22Rv1 (cell line): ENCODE measurements around the gene RAD51B.
A peak's percentile ranks its signal among the peaks of the same experiment; 100 is the strongest.

Source experiments
- H3K27ac ChIP-seq: fragments of 450-650 bp; 2 replicates; pipeline ENCODE4 v1.5.1; 2017
- ZFX ChIP-seq: fragments of 450-650 bp; IDR thresholded peaks from 2 replicates; pipeline ENCODE4 v1.6.1; 2017; ENCODE audit warnings: antibody characterized with exemption, borderline replicate concordance
- TF ChIP-seq, protein P1 (sequence below): fragments of 450-650 bp; IDR thresholded peaks from 2 replicates; pipeline ENCODE4 v1.5.1; 2017; ENCODE audit warnings: mild to moderate bottlenecking

RAD51B gene

DNA sequence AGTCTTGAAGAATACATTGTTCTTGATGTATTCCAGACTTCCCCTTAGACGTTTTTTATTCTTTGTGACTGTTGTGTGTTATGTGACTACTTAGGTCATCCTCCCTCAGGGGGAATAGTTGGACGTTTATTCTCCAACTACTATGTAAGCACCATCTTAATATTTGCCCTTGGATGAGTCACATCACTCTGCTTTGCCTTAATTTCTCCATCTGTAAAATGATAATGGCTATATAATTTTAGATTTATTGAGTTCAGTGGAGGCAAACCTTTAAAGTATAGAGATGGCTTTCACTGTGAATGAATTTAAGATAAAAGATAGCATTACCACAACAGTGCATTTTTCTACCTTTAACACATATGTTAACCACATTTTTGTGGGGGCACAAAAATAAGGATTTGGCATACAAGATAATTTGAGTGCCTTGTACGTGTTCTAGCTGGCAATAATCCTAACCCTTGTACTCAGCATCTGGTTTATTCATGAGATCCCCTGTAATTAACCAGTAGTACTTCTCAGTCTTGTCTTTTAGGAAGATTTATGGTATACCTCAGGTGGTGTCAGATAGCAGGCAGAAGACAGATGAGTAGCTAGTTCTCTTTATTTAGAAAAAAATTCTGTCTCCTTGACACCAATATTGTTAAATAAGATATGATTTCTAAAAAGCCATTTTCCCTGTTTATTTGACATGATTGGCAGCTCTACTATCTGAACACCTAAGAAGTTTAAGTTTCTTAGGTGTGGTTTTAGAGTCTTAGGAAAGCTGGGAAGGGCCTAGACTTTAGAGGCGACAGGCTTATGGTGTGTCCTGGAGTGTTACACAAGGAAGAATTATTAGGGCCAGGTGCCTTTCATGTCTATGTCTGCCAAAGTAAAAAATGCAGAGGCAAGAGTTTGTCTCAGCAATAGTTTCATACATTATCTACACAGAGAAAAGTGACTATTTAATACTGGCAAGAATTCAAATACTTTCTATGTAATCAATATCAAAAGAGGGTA is 152.3 kb downstream of the RAD51B start:
- no peak for TF ChIP-seq ZFX
- no peak overlapping the region for H3K27ac ChIP-seq

DNA sequence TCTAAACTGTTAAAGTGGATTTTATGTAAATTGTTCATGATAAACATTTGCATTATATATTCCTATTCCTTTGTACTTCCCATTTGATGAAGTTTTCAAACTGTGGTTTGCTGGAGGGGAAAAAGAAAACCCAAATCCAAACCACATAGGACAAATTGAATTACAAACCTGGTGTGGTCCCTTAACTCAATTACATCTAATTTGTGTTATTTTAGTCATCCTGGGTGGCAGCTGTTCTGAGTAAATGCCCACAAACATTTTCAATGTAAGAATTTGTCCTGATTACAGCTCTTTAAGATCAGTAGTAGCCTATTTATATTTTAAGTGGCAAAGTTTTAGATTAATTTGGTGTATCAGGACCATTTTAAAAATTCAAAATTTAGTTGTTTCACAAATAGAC is 153.9 kb downstream of the RAD51B start:
- no peak for TF ChIP-seq ZFX
- TF ChIP-seq, protein P1, sequence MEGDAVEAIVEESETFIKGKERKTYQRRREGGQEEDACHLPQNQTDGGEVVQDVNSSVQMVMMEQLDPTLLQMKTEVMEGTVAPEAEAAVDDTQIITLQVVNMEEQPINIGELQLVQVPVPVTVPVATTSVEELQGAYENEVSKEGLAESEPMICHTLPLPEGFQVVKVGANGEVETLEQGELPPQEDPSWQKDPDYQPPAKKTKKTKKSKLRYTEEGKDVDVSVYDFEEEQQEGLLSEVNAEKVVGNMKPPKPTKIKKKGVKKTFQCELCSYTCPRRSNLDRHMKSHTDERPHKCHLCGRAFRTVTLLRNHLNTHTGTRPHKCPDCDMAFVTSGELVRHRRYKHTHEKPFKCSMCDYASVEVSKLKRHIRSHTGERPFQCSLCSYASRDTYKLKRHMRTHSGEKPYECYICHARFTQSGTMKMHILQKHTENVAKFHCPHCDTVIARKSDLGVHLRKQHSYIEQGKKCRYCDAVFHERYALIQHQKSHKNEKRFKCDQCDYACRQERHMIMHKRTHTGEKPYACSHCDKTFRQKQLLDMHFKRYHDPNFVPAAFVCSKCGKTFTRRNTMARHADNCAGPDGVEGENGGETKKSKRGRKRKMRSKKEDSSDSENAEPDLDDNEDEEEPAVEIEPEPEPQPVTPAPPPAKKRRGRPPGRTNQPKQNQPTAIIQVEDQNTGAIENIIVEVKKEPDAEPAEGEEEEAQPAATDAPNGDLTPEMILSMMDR = no peak
- no peak overlapping the region for H3K27ac ChIP-seq

DNA sequence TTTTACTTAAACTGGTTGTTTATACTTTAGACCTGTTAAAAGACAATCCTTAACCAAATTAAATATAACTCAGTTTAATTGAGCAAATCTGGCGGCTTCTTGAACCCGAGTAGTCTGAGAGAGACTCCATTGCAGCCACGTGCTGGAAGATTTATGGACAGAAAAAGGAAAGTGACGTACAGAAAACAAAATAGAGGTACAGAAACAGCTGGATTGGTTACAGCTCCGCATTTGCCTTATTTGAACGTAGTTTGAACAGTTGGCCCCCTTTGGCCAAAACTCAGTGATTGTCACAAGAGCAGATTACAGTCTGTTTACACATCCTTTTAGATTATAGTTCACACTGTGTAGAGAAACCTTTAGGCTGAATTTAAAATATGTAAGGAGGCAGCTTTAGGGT is 155.9 kb downstream of the RAD51B start:
- H3K27ac ChIP-seq = no peak overlapping the region
- TF ChIP-seq, protein P1 = no peak
- TF ChIP-seq ZFX = no peak

DNA sequence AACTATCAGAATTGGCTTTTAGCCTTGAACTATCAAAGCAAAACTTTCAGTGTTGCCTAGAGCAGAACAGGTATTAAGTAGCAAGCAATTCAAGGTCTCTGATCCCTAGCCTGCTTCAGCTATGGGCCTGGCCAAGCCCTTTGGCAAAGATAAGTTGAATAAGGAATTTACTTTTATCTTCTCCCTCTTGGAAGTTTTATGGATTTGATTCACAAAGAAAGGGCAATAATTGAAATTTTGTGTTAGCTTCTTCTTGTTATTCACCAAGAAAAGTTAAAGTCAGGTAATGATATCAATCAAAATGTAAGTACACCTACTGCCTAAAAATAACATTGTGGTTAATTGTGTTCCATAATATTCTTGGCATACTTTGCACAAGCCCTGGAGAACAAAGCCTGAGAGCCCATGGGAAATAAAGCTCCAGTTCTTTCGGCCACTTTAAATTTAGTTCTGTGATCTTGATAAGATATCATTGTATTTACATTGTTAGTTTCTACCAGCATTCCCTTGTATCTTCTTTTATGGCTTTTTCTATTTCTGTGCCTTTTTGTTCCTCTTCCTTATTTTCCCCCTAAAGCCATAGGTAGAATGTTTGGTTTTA is 158.0 kb downstream of the RAD51B start:
- TF ChIP-seq, protein P1 = no peak
- TF ChIP-seq ZFX = no peak
- H3K27ac ChIP-seq = peak overlapping the region; percentile 49

DNA sequence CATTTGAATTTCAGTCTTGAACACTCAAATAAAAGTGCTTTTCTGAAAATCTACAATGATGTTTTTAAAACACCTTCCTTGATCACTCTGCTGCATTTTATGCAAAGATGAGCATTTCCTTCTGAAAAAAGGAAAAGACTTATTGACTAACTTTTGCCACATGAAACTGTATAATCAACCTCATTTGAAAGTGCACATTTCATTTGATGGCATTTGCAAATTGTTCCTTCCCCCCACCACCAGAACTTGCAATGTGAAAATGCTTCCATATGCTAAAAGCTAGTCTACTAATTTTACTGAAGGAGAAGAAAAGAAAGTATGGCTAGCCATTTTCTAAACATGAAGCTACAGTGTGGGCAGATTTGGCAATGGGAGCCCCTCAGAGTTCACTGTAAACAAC is 159.2 kb downstream of the RAD51B start:
- H3K27ac ChIP-seq = no peak overlapping the region; the same call in 1 of the 2 replicates
- TF ChIP-seq, protein P1 = no peak
- no peak for TF ChIP-seq ZFX

DNA sequence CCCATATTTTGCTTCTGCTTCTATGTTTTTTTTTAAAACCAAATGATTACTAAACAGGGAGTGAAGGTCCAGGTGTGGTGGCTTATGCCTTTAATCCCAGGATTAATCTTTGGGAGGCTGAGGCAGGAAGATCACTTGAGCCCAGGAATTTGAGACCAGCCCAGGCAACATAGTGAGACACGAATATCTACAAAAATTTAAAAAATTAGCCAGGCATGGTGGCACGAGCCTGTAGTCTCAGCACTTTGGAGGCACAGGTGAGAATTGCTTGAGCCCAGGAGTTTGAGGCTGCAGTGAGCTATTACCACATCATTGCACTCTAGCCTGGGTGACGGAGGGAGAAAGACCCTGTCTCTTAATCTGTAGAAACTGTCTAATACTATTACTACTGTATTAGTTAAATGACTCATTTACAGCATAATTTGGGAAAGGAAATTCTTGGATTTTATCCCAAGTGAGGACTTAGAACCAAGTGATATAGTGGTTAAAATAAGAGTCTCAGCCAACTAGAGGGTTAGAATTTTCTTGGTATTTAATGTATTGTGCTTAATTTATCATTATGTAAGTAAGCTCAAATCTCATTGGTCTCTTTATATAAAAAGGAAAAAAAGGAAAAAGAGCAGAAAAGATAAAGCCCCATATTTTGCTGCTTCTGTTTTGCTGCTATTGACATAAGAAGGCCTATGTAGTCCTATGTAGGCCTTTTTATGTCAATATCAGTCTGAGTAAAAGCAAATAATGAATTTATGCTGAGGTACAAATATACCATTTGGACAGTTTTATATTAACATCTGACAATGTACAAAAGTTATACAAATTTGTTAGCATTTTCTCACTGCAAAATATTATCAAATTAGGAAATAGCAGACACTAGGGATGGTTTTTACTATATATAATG is 163.4 kb downstream of the RAD51B start:
- no peak overlapping the region for H3K27ac ChIP-seq
- TF ChIP-seq, protein P1 = no peak
- no peak for TF ChIP-seq ZFX

DNA sequence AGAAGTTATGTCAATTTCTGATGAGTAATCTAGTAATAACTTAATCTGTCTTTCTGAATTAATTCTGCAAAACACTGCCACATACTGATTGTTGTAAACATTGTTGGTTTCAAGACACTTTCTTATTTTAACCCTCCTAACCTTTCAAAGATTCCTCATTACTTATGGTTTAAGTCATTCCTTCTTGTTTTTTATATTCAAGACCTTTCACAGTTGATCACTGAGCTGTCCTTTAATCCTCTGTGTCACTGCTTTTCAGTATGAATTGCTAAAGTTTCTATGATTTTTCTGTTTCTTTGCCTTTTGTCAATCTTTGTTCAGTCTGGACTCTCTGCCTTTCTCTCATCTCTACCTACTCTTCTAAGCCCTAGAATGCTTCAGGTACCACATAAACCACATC is 164.7 kb downstream of the RAD51B start:
- TF ChIP-seq, protein P1 = no peak
- TF ChIP-seq ZFX = no peak

More for the DNA sequence above, 164.7 kb downstream of the RAD51B start:
- H3K27ac ChIP-seq = no peak overlapping the region
